ENCODE measurements around the gene ANXA3.

- no peak for TF ChIP-seq CTCF (IDR thresholded peaks at IDR 0.05; ENCODE audit: poor library complexity, severe bottlenecking)
- TF ChIP-seq REST (IDR thresholded peaks at IDR 0.05; ENCODE audit: borderline replicate concordance): no peak
- TF ChIP-seq EZH2 (IDR thresholded peaks at IDR 0.05; ENCODE audit: borderline replicate concordance, insufficient read depth, low read length, poor library complexity, severe bottlenecking): no peak
- no peak for TF ChIP-seq POLR2AphosphoS5 (IDR thresholded peaks at IDR 0.05)
- TF ChIP-seq TAF1 (IDR thresholded peaks at IDR 0.05; ENCODE audit: low read depth): no peak
- TF ChIP-seq SMC3 (conservative IDR thresholded peaks at IDR 0.05; ENCODE audit: poor library complexity): peak; percentile 20
These were observed at the start of gene ANXA3 for GRCh38 chr4:78551420-78552351.

All from neural cell (in vitro differentiated cells).